Stimulated activated CD4-positive, alpha-beta T cell treated with anti-CD3 and anti-CD28 coated beads, Interleukin-4, amount 100 ng/mL, for 24 hours (primary cell): ENCODE data around the gene DYNLL1.
"Not testable (repeated sequence)": the region's sequence is repeated elsewhere in the genome, so short reads cannot be mapped to it uniquely, and the experiment has no call there.

Experiments used
- DNase-seq: peaks from one replicate; pipeline ENCODE4 v3.0.0-alpha.2; 2020

The DYNLL1 gene

GRCh38 chr12:120495731-120496412, at the start of gene DYNLL1:
Gene DYNLL1, plus strand, starts transcription at chr12:120496113. Its CDS starts 309 bp downstream, at chr12:120496422.
- DNase-seq: peak; percentile 98

- DNase-seq: not testable (repeated sequence)
Measured at GRCh38 chr12:120446844-120447178, 49.1 kb upstream of the DYNLL1 start.

- no peak for DNase-seq
Measured at GRCh38 chr12:120447992-120448391, 47.9 kb upstream of the DYNLL1 start.

GRCh38 chr12:120452524-120452923, 43.4 kb upstream of the DYNLL1 start:
- DNase-seq: not testable (repeated sequence)

GRCh38 chr12:120453060-120453750, 42.7 kb upstream of the DYNLL1 start:
- no peak for DNase-seq

GRCh38 chr12:120453977-120454376, 41.9 kb upstream of the DYNLL1 start:
- DNase-seq: peak; percentile 27

GRCh38 chr12:120455302-120455701, 40.6 kb upstream of the DYNLL1 start:
- DNase-seq: no peak

GRCh38 chr12:120457133-120457532, 38.8 kb upstream of the DYNLL1 start:
- DNase-seq: no peak

- no peak for DNase-seq
Measured at GRCh38 chr12:120460157-120460556, 35.8 kb upstream of the DYNLL1 start.

- no peak for DNase-seq
Measured at GRCh38 chr12:120462099-120462640, 33.7 kb upstream of the DYNLL1 start.

GRCh38 chr12:120463712-120464111, 32.2 kb upstream of the DYNLL1 start:
- DNase-seq: no peak

- DNase-seq: no peak
Measured at GRCh38 chr12:120465756-120466155, 30.2 kb upstream of the DYNLL1 start.

GRCh38 chr12:120466560-120467315, 29.2 kb upstream of the DYNLL1 start:
- DNase-seq: peak; percentile 44

GRCh38 chr12:120467439-120467838, 28.5 kb upstream of the DYNLL1 start:
- DNase-seq: no peak

- peak; percentile 17 for DNase-seq
Measured at GRCh38 chr12:120468325-120468820, 27.5 kb upstream of the DYNLL1 start.

- peak; percentile 54 for DNase-seq
Measured at GRCh38 chr12:120468821-120469449, 27.0 kb upstream of the DYNLL1 start.

GRCh38 chr12:120469450-120470149, 26.3 kb upstream of the DYNLL1 start, which contains the start of gene SRSF9:
Gene SRSF9, minus strand, starts transcription at chr12:120469748. Its CDS starts 139 bp downstream, at chr12:120469609.
- peak; percentile 97 for DNase-seq

GRCh38 chr12:120470150-120470784, 25.6 kb upstream of the DYNLL1 start:
- DNase-seq: no peak

GRCh38 chr12:120472521-120472920, 23.4 kb upstream of the DYNLL1 start:
- no peak for DNase-seq

- DNase-seq: no peak
Measured at GRCh38 chr12:120473807-120474615, 21.9 kb upstream of the DYNLL1 start.

GRCh38 chr12:120474616-120474960, 21.3 kb upstream of the DYNLL1 start:
- no peak for DNase-seq
